Naive B cell (primary cell): ENCODE measurements around the gene CDK5RAP1. TPM values are rescaled to one million over a fixed set of nuclear protein-coding genes. Genes with fewer than 3 reads are reported as not detected.
A peak's percentile ranks its signal among the peaks of the same experiment; 100 is the strongest.
"Not testable (repeated sequence)": the region's sequence is repeated elsewhere in the genome, so short reads cannot be mapped to it uniquely, and the experiment has no call there.

Experiments
- ATAC-seq, 2 donors: fragments of 150-1000 bp; cut with Tn5 transposase; 2 replicates each; pipeline ENCODE4 v1.10.0; 2021; ENCODE audit warnings: low read depth in 2 of 2, mild to moderate bottlenecking in 2 of 2, moderate library complexity in 2 of 2
- DNase-seq: peaks from one replicate; pipeline ENCODE4 v3.0.0; 2022
- H3K27ac Mint-ChIP-seq, 6 donors: one replicate each; pipeline ENCODE4 v1.8.0; 2020 to 2022; ENCODE audit warnings: mild to moderate bottlenecking in 6 of 6, mixed read lengths in 6 of 6, moderate library complexity in 5 of 6, inconsistent platforms in 2 of 6
- H3K27me3 Mint-ChIP-seq, 3 donors: one replicate each; pipeline ENCODE4 v1.8.0; 2021 to 2022; ENCODE audit warnings: mixed read lengths in 3 of 3, mild to moderate bottlenecking in 1 of 3
- H3K36me3 Mint-ChIP-seq, 2 donors: one replicate each; pipeline ENCODE4 v1.8.0; 2020 to 2022; ENCODE audit warnings: mixed read lengths in 2 of 2, inconsistent platforms in 1 of 2, mild to moderate bottlenecking in 1 of 2
- H3K4me1 Mint-ChIP-seq, 3 donors: one replicate each; pipeline ENCODE4 v1.8.0; 2020 to 2022; ENCODE audit warnings: mixed read lengths in 3 of 3, inconsistent platforms in 1 of 3, mild to moderate bottlenecking in 1 of 3, moderate library complexity in 1 of 3
- H3K4me3 Mint-ChIP-seq, 8 donors: one replicate each; pipeline ENCODE4 v1.8.0; 2020 to 2022; ENCODE audit warnings: mild to moderate bottlenecking in 8 of 8, mixed read lengths in 8 of 8, moderate library complexity in 8 of 8, inconsistent platforms in 2 of 8
- H3K9me3 Mint-ChIP-seq, 7 donors: one replicate each; pipeline ENCODE4 v1.8.0; 2020 to 2022; ENCODE audit warnings: mixed read lengths in 7 of 7, mild to moderate bottlenecking in 5 of 7, inconsistent platforms in 2 of 7, moderate library complexity in 1 of 7
- polyA plus RNA-seq, 6 donors: library from polyadenylated mRNA; unstranded; fragments of 300-500 nt; fragmentation: Illumina TruSeq; gene quantifications; one replicate each; pipeline ENCODE4 v1.2.3, GENCODE V29; 2021; ENCODE audit warnings: low read depth in 6 of 6

CDK5RAP1 gene
- polyA plus RNA-seq, 6 donors from 2014 or later = 22.4 to 53.5 (median 28.8) TPM

DNA sequence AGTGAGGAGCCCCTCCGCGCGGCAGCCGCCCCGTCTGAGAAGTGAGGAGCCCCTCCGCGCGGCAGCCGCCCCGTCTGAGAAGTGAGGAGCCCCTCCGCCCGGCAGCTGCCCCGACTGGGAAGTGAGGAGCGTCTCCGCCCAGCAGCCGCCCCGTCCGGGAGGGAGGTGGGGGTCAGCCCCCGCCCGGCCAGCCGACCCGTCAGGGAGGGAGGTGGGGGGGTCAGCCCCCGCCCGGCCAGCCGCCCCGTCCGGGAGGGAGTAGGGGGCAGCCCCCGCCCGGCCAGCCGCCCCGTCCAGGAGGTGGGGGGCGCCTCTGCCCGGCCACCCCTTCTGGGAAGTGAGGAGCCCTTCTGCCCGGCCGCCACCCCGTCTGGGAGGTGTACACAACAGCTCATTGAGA is 12.0 kb downstream of the CDK5RAP1 start:
- not testable (repeated sequence) for DNase-seq, ATAC-seq, H3K4me3 Mint-ChIP-seq, H3K27me3 Mint-ChIP-seq, H3K27ac Mint-ChIP-seq, H3K9me3 Mint-ChIP-seq
- Mint-ChIP-seq H3K36me3 (peaks cover 12 to 34% of the 10 kb centered on the region in 2 donors), H3K4me1 (peaks cover 9 to 11% (median 10%) of the 10 kb centered on the region in 3 donors)

- no peaks in the 10 kb centered on the region for H3K27me3 Mint-ChIP-seq
- no peak for ATAC-seq
- H3K36me3 Mint-ChIP-seq = peaks cover 12 to 27% of the 10 kb centered on the region in 2 donors
- no peaks in the 10 kb centered on the region for H3K9me3 Mint-ChIP-seq
- H3K4me3 Mint-ChIP-seq = no peak overlapping the region
- peaks cover 9 to 11% (median 10%) of the 10 kb centered on the region in 3 donors for H3K4me1 Mint-ChIP-seq
- DNase-seq = no peak
- H3K27ac Mint-ChIP-seq = no peak overlapping the region
Observed at GRCh38 chr20:33388268-33388667, 13.1 kb downstream of the CDK5RAP1 start.

GRCh38 chr20:33387177-33387576 is 14.1 kb downstream of the CDK5RAP1 start:
- Mint-ChIP-seq H3K4me1 (peaks cover 3 to 4% (median 4%) of the 10 kb centered on the region in 3 donors), H3K9me3 (no peaks in the 10 kb centered on the region), H3K36me3 (peaks cover 12 to 19% of the 10 kb centered on the region in 2 donors), H3K4me3 (no peak overlapping the region), H3K27me3 (no peaks in the 10 kb centered on the region), H3K27ac (no peak overlapping the region)
- DNase-seq (no peak), ATAC-seq (no peak)

DNA sequence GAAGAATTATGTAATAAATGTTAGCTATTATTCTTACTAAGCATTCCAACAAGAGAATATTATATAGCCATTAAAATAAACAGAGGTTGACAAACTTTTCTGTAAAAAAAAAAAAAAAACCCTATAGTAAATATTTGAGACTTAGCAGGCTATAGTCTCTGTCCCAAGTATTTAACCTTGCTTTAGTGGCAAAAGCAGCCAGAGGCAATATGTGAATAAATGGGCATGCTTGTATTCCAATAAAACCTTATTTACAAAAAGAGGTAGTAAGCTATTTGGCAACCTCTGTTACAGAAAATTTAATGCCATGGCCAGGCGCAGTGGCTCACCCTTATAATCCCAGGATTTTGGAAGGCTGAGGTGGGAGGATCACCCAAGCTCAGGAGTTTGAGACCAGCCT is 14.6 kb downstream of the CDK5RAP1 start:
- H3K4me3 Mint-ChIP-seq = no peak overlapping the region

DNA sequence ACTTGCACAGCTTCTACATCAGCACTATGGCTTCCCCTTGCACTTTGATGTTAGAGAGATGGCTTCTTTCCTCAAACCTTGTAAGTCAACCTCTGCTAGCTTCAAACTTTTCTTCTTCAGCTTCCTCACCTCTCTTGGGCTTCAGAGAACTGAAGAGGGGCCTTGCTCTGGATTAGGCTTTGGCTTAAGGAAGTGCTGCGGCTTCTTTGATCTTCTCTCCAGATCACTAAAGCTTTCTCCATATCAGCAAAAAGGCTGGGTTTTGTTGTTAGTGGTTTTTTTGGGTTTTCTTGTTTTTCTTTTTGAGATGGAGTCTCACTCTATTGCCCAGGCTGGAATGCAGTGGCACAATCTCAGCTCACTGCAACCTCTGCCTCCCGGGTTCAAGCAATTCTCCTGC is 24.0 kb downstream of the CDK5RAP1 start:
- ATAC-seq (no peak), DNase-seq (no peak)
- no peaks in the 10 kb centered on the region for H3K27me3 Mint-ChIP-seq
- H3K27ac Mint-ChIP-seq = no peak overlapping the region
- peak overlapping the region in 1 of 8 donors; percentile 3 for H3K4me3 Mint-ChIP-seq
- H3K36me3 Mint-ChIP-seq = peaks cover 0 to 12% of the 10 kb centered on the region in 2 donors
- peaks cover 0 to 6% (median 0%) of the 10 kb centered on the region in 3 donors for H3K4me1 Mint-ChIP-seq
- no peaks in the 10 kb centered on the region for H3K9me3 Mint-ChIP-seq

More for the DNA sequence above, 14.6 kb downstream of the CDK5RAP1 start:
- Mint-ChIP-seq H3K27me3 (no peaks in the 10 kb centered on the region), H3K36me3 (peaks cover 12 to 14% of the 10 kb centered on the region in 2 donors), H3K27ac (peak overlapping the region in 1 of 6 donors; percentile 33), H3K9me3 (no peaks in the 10 kb centered on the region), H3K4me1 (no peaks in the 10 kb centered on the region)
- DNase-seq (no peak), ATAC-seq (no peak)

DNA sequence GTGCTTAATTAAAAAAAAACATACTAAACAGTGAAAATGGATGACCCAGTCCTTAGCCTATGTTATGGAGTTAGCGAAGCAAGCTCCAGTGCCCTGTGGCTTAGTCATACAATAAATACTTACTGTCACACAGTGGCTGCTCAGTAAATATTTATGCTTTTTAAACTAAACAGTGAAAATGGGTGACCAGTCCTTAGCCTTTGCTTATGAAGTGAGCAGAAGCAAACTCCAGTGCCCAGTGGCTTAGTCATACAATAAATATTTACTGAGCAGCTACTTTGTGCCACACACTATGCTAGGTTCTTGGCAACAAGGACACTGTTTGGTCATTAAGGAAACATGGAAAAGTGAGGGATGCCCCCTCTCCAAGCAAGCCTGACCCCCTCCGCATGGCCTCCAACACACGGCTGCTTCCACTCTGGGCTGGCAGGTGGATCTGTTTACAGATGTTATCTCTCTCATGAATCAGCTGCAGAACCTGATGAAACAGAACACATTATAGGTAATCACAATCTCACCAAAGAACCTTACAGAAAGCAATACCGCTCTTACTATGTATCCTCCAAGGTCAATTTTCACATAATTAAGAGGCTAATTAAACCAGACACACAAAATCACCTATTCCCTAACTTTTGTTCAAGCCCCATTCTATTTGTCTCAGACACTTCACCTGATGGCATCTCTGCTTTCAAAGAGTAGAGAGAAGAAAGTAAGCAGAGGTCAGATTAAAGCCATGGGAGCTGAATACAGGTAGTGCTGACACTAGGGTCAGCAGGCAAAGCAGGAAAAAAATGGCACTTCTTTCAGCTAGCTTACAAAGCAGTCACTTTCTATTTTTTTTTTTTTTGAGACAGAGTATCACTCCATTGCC is 27.3 kb downstream of the CDK5RAP1 start:
- Mint-ChIP-seq H3K4me1 (peaks cover 0 to 14% (median 6%) of the 10 kb centered on the region in 3 donors), H3K36me3 (peaks cover 0 to 17% of the 10 kb centered on the region in 2 donors), H3K4me3 (peak overlapping the region in 1 of 8 donors; percentile 6)

DNA sequence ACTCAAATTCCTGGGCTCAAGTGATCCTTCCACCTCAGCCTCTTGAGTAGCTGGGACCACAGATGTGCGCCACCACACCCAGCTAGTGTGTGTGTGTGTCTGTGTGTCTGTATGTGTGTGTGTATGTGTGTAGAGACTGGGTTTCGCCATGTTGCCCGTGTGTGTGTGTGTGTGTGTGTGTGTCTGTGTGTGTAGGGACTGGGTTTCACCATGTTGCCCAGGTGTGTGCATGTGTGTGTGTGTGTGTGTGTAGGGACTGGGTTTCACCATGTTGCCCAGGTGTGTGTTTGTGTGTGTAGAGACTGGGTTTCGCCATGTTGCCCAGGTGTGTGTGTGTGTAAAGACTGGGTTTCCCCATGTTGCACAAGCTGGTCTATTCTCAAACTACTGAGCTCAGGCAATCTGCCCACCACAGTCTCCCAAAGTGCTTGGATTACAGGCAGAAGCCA is 28.3 kb downstream of the CDK5RAP1 start:
- peaks cover 0 to 17% of the 10 kb centered on the region in 2 donors for H3K36me3 Mint-ChIP-seq
- ATAC-seq (no peak), DNase-seq (no peak)
- no peaks in the 10 kb centered on the region for H3K9me3 Mint-ChIP-seq
- H3K27me3 Mint-ChIP-seq = no peaks in the 10 kb centered on the region
- peak overlapping the region in 2 of 6 donors; percentile 16 to 70 for H3K27ac Mint-ChIP-seq
- H3K4me1 Mint-ChIP-seq = peaks cover 0 to 14% (median 6%) of the 10 kb centered on the region in 3 donors
- H3K4me3 Mint-ChIP-seq = no peak overlapping the region

More for the DNA sequence above, 27.3 kb downstream of the CDK5RAP1 start:
- Mint-ChIP-seq H3K27ac (peak overlapping the region in 2 of 6 donors; percentile 14 to 51), H3K9me3 (no peaks in the 10 kb centered on the region), H3K27me3 (no peaks in the 10 kb centered on the region)
- DNase-seq (no peak), ATAC-seq (no peak)

- peaks cover 0 to 19% of the 10 kb centered on the region in 2 donors for H3K36me3 Mint-ChIP-seq
- peak; percentile 82 to 89 for ATAC-seq
- peak overlapping the region in 2 of 8 donors; percentile 61 to 66 for H3K4me3 Mint-ChIP-seq
- H3K27me3 Mint-ChIP-seq = no peaks in the 10 kb centered on the region
- peak; percentile 41 for DNase-seq
- H3K9me3 Mint-ChIP-seq = no peaks in the 10 kb centered on the region
- H3K27ac Mint-ChIP-seq = peak overlapping the region; percentile 28 to 87 (median 62)
- peaks cover 0 to 14% (median 6%) of the 10 kb centered on the region in 3 donors for H3K4me1 Mint-ChIP-seq
Observed at GRCh38 chr20:33370291-33370690, 31.0 kb downstream of the CDK5RAP1 start.

DNA sequence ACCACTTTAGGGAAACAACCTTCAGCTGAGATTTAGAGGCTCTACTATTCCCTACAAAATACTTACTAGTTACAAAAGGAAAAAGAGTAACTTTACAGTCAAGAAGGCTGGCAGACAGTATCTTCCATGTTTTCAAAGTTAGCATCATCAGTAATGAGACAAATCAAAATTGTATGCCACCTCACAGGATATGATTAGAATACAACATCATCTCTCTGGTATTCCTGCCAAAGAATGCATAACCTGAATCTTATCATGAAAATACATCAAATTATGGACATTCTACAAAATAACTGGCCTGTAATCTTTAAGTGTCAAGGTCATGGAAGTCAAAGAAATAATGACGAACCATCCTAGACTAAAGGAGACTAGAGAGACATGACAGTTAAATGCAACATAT is 38.4 kb downstream of the CDK5RAP1 start:
- Mint-ChIP-seq H3K27me3 (no peaks in the 10 kb centered on the region), H3K36me3 (peaks cover 33 to 34% of the 10 kb centered on the region in 2 donors), H3K4me1 (no peaks in the 10 kb centered on the region), H3K9me3 (no peaks in the 10 kb centered on the region), H3K27ac (no peak overlapping the region), H3K4me3 (no peak overlapping the region)
- DNase-seq = no peak
- no peak for ATAC-seq

- Mint-ChIP-seq H3K27me3 (no peaks in the 10 kb centered on the region), H3K9me3 (no peaks in the 10 kb centered on the region), H3K4me1 (no peaks in the 10 kb centered on the region), H3K36me3 (peaks cover 26 to 33% of the 10 kb centered on the region in 2 donors), H3K4me3 (no peak overlapping the region), H3K27ac (peak overlapping the region in 2 of 6 donors; percentile 17 to 22)
- ATAC-seq (no peak), DNase-seq (no peak)
Observed at GRCh38 chr20:33359399-33360261, 41.7 kb downstream of the CDK5RAP1 start.

GRCh38 chr20:33353013-33353402 is 48.3 kb downstream of the CDK5RAP1 start:
- no peaks in the 10 kb centered on the region for H3K4me1 Mint-ChIP-seq
- H3K27ac Mint-ChIP-seq = peak overlapping the region in 1 of 6 donors; percentile 92
- peaks cover 14 to 19% of the 10 kb centered on the region in 2 donors for H3K36me3 Mint-ChIP-seq
- no peaks in the 10 kb centered on the region for H3K27me3 Mint-ChIP-seq
- no peak for ATAC-seq
- H3K9me3 Mint-ChIP-seq = no peaks in the 10 kb centered on the region
- H3K4me3 Mint-ChIP-seq = no peak overlapping the region
- no peak for DNase-seq

DNA sequence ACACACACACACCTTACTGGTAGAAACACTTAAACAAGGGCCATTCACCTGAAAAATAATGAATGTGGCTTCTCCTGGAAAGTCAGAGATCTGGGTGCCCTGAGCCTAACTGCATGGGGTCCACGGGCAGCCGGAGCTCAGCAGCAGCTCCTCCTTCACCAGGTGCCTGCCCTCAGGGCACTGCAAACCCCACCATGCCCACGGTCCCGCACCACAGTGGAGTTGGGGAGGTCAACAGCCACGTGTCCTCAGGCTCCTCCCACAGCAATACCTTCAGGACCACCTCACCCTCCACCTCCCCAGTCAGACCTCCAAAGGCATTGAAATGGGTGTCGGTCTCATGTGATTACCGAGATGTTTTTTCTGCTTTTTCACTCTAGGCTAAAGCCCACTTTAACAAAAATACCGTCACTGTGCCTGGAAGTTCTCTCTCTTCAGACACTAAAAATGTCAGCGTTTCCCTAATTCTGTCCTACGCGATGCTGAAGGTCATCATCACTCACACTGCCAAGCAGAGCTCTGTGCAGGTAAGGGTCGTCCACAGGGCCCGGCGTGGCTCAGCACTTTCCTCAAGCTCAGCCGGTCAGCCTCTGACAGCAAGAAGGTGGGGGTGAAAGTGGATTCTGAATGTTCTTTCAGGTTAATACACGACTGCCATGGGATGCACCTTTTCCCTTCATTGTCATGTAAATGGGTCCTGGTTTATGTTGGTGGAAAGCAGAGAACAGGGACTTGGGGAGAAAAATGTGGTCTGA is 48.9 kb downstream of the CDK5RAP1 start:
- peak overlapping the region in 1 of 6 donors; percentile 9 for H3K27ac Mint-ChIP-seq
- no peaks in the 10 kb centered on the region for H3K27me3 Mint-ChIP-seq
- peaks cover 14 to 19% of the 10 kb centered on the region in 2 donors for H3K36me3 Mint-ChIP-seq
- H3K9me3 Mint-ChIP-seq = no peaks in the 10 kb centered on the region
- H3K4me3 Mint-ChIP-seq = no peak overlapping the region
- DNase-seq (no peak), ATAC-seq (no peak)
- no peaks in the 10 kb centered on the region for H3K4me1 Mint-ChIP-seq

- Mint-ChIP-seq H3K9me3 (no peaks in the 10 kb centered on the region), H3K4me3 (no peak overlapping the region), H3K4me1 (no peaks in the 10 kb centered on the region)
Observed at GRCh38 chr20:33351696-33352095, 49.6 kb downstream of the CDK5RAP1 start.

More at GRCh38 chr20:33351696-33352095, 49.6 kb downstream of the CDK5RAP1 start:
- H3K27me3 Mint-ChIP-seq = no peaks in the 10 kb centered on the region
- DNase-seq (no peak), ATAC-seq (no peak)
- H3K27ac Mint-ChIP-seq = peak overlapping the region in 1 of 6 donors; percentile 52
- peaks cover 14 to 19% of the 10 kb centered on the region in 2 donors for H3K36me3 Mint-ChIP-seq
